ENCODE results near the gene DPP9.

DNA sequence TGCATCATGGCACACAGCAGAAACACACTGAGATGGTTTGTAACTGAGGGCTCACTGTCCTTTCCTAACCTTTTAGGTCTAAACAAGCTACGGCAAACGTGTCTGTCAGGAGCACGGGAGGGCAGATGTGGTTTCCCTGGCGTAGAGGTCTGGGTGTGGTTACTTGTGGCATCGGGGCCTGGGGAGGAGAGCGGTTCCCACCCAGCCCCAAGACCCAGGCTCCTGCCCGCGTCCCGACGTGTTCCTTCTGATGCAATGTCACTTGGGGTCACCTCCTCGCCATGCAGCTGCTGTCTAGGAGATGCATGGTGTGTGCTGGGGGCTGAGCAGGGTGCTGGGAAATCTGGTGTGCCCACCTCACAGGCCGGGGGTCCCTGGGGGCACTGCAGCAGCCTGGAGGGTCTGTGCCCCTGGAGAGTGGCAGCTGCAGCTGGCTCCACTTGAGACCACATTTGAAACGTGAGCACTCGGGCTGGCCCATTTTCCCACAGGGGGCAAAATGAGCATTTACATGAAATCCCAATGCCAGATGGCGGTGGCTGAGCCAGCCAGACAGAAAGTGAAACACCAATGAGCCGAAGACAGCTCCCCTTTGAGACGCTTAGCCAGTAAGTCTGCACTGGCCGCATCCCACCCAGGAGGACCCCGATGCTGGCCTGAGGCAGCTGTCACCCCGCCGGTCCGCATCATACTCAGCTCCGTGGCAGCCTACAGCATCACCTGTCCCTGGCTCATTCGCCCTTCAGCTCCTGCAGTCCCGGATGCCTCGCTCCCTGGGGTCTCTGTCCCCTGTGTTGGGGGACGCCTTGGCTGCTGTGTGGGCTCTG is 31.2 kb downstream of the DPP9 start:
- TF ChIP-seq USF2 (IDR thresholded peaks at IDR 0.05; ENCODE audit: borderline replicate concordance, low read depth, low read length) (no peak), POLR2AphosphoS5 (IDR thresholded peaks at IDR 0.05; ENCODE audit: low read depth, low read length) (no peak), CTCF (IDR thresholded peaks at IDR 0.05) (no peak), EP300 (IDR thresholded peaks at IDR 0.05; ENCODE audit: borderline replicate concordance in 1 of 2, low read depth in 1 of 2, low read length in 1 of 2) (no peak), GABPA (IDR thresholded peaks at IDR 0.05; ENCODE audit: low read depth) (no peak), MEF2A (IDR thresholded peaks at IDR 0.05; ENCODE audit: borderline replicate concordance, low read depth) (no peak), TAF1 (IDR thresholded peaks at IDR 0.05; ENCODE audit: borderline replicate concordance, low read depth, low read length) (no peak), YY1 (IDR thresholded peaks at IDR 0.05; ENCODE audit: low read depth) (no peak)
